WTC11 (cell line): Measurements from ENCODE around the gene HIPK3. TPM values are rescaled to one million over a fixed set of nuclear protein-coding genes. Genes with fewer than 3 reads are reported as not detected.
"Not testable (repeated sequence)": the region's sequence is repeated elsewhere in the genome, so short reads cannot be mapped to it uniquely, and the experiment has no call there.

Experiments
- ATAC-seq: fragments of 200-7000 bp; cut with Tn5 transposase; 2 replicates; pipeline ENCODE4 v1.10.0; 2021; ENCODE audit warnings: mild to moderate bottlenecking, moderate library complexity
- CTCF ChIA-PET: fragments of 300-600 bp; sonication (Branson Sonifier 250); formaldehyde crosslinking; loops from one replicate; lab custom pipeline; 2021; ENCODE audit warnings: antibody characterized with exemption; lab: Charles Lee
- POLR2A ChIA-PET: fragments of 350-600 bp; sonication (Branson Sonifier 250); formaldehyde crosslinking; loops from one replicate; lab custom pipeline; 2021; ENCODE audit warnings: antibody characterized with exemption; lab: Charles Lee
- DNase-seq: peaks from one replicate; pipeline ENCODE4 v3.0.0; 2021; ENCODE audit warnings: low spot score
- H3K27ac Mint-ChIP-seq: 2 replicates; pipeline ENCODE4 v1.8.0; 2021; ENCODE audit warnings: mixed read lengths
- H3K27me3 Mint-ChIP-seq: 2 replicates; pipeline ENCODE4 v1.8.0; 2021; ENCODE audit warnings: low read depth, mild to moderate bottlenecking, moderate library complexity, mixed read lengths
- H3K36me3 Mint-ChIP-seq: 2 replicates; pipeline ENCODE4 v1.8.0; 2021; ENCODE audit warnings: mixed read lengths
- H3K4me1 Mint-ChIP-seq: 2 replicates; pipeline ENCODE4 v1.8.0; 2022; ENCODE audit warnings: mixed read lengths
- H3K4me3 Mint-ChIP-seq: 2 replicates; pipeline ENCODE4 v1.8.0; 2021; ENCODE audit warnings: mild to moderate bottlenecking, moderate library complexity, mixed read lengths
- H3K9me3 Mint-ChIP-seq: 2 replicates; pipeline ENCODE4 v1.8.0; 2021; ENCODE audit warnings: mixed read lengths
- FOXP1 ChIP-seq: sonication (generic); formaldehyde crosslinking; IDR thresholded peaks from 2 replicates; pipeline ENCODE4 v1.8.0; 2022; ENCODE audit warnings: missing genetic modification reagents, mild to moderate bottlenecking, moderate library complexity, borderline replicate concordance
- FOXP4 ChIP-seq: sonication (generic); formaldehyde crosslinking; IDR thresholded peaks from 2 replicates; pipeline ENCODE4 v1.8.0; 2022; ENCODE audit warnings: mild to moderate bottlenecking, missing genetic modification reagents
- GRHL2 ChIP-seq: fragments of 250-450 bp; sonication (Bioruptor Pico); IDR thresholded peaks from 2 replicates; pipeline ENCODE4 v1.8.0; 2022; ENCODE audit warnings: mild to moderate bottlenecking, moderate library complexity; ENCODE audit not compliant: insufficient replicate concordance, severe bottlenecking
- HMGA2 ChIP-seq: fragments of 250-450 bp; sonication (Bioruptor Pico); IDR thresholded peaks from 2 replicates; pipeline ENCODE4 v1.4.0; 2021; ENCODE audit warnings: mild to moderate bottlenecking, moderate library complexity
- KAT7 ChIP-seq: sonication (generic); formaldehyde crosslinking; IDR thresholded peaks from 2 replicates; pipeline ENCODE4 v1.8.1; 2023; ENCODE audit warnings: missing genetic modification reagents, mild to moderate bottlenecking, borderline replicate concordance
- NFE2L1 ChIP-seq: sonication (generic); formaldehyde crosslinking; IDR thresholded peaks from 2 replicates; pipeline ENCODE4 v1.8.1; 2023; ENCODE audit warnings: missing genetic modification reagents
- NR3C1 ChIP-seq: sonication (generic); formaldehyde crosslinking; conservative IDR thresholded peaks from 2 replicates; pipeline ENCODE4 v1.8.1; 2023; ENCODE audit warnings: low read depth, mild to moderate bottlenecking, missing genetic modification reagents
- PREB ChIP-seq: sonication (generic); formaldehyde crosslinking; IDR thresholded peaks from 2 replicates; pipeline ENCODE4 v1.8.1; 2022; ENCODE audit warnings: mild to moderate bottlenecking, missing genetic modification reagents, moderate library complexity, borderline replicate concordance
- PRRX2 ChIP-seq: fragments of 250-450 bp; sonication (Bioruptor Pico); IDR thresholded peaks from 2 replicates; pipeline ENCODE4 v1.8.0; 2021; ENCODE audit warnings: mild to moderate bottlenecking
- SOX15 ChIP-seq: fragments of 250-450 bp; sonication (Bioruptor Pico); IDR thresholded peaks from 2 replicates; pipeline ENCODE4 v1.9.0; 2021; ENCODE audit warnings: mild to moderate bottlenecking
- STAT6 ChIP-seq: sonication (generic); formaldehyde crosslinking; conservative IDR thresholded peaks from 2 replicates; pipeline ENCODE4 v1.8.1; 2023; ENCODE audit warnings: mild to moderate bottlenecking, low read depth, missing genetic modification reagents, moderate library complexity
- TP53 ChIP-seq: sonication (generic); formaldehyde crosslinking; IDR thresholded peaks from 2 replicates; pipeline ENCODE4 v1.8.1; 2023; ENCODE audit warnings: mild to moderate bottlenecking, missing genetic modification reagents
- ZMAT4 ChIP-seq: fragments of 250-450 bp; sonication (Bioruptor Pico); IDR thresholded peaks from 2 replicates; pipeline ENCODE4 v1.9.0; 2021; ENCODE audit warnings: mild to moderate bottlenecking
- ZNF263 ChIP-seq: sonication (generic); formaldehyde crosslinking; IDR thresholded peaks from 2 replicates; pipeline ENCODE4 v1.8.1; 2022; ENCODE audit warnings: low read depth, mild to moderate bottlenecking, moderate library complexity, missing genetic modification reagents
- ZNF281 ChIP-seq: sonication (generic); formaldehyde crosslinking; IDR thresholded peaks from 2 replicates; pipeline ENCODE4 v1.8.0; 2023; ENCODE audit warnings: mild to moderate bottlenecking, missing genetic modification reagents
- ZNF423 ChIP-seq: fragments of 250-450 bp; sonication (Bioruptor Pico); IDR thresholded peaks from 2 replicates; pipeline ENCODE4 v2.1.2; 2022; ENCODE audit warnings: mild to moderate bottlenecking, moderate library complexity
- total RNA-seq: library from RNA; stranded (reverse); gene quantifications from 3 replicates; pipeline ENCODE4 v1.2.3, GENCODE V29; 2021

Gene HIPK3
- total RNA-seq, 1 experiment from 2014 or later: 24.1 TPM

GRCh38 chr11:33368475-33368874 is 111.3 kb downstream of the HIPK3 start:
- peak; percentile 56; the same call in 1 of the 2 replicates for TF ChIP-seq HMGA2 (CRISPR knock-in tag)
- TF ChIP-seq, all 79 proteins: peak for 1; not testable (repeated sequence) for 78
- POLR2A ChIA-PET, DNase-seq, CTCF ChIA-PET, H3K27me3 Mint-ChIP-seq, H3K4me1 Mint-ChIP-seq, ATAC-seq, H3K9me3 Mint-ChIP-seq, H3K4me3 Mint-ChIP-seq, H3K36me3 Mint-ChIP-seq, H3K27ac Mint-ChIP-seq: not testable (repeated sequence)

GRCh38 chr11:33368931-33369330 is 111.8 kb downstream of the HIPK3 start:
- ChIA-PET POLR2A (no interaction called here), CTCF (no interaction called here)
- H3K36me3 Mint-ChIP-seq: no peaks in the 10 kb centered on the region
- no peak for TF ChIP-seq NR3C1
- TF ChIP-seq TP53 (CRISPR knock-in tag): no peak
- no peak for TF ChIP-seq ZNF423
- TF ChIP-seq NFE2L1 (CRISPR knock-in tag): no peak
- no peak for TF ChIP-seq ZNF281 (CRISPR knock-in tag)
- TF ChIP-seq PREB (CRISPR knock-in tag): no peak
- TF ChIP-seq FOXP1 (CRISPR knock-in tag): no peak
- TF ChIP-seq ZMAT4 (CRISPR knock-in tag): no peak
- TF ChIP-seq ZNF263: no peak
- no peak for TF ChIP-seq STAT6 (CRISPR knock-in tag)
- no peak for TF ChIP-seq PRRX2 (CRISPR knock-in tag)
- TF ChIP-seq SOX15 (CRISPR knock-in tag): no peak
- no peak for TF ChIP-seq KAT7
- TF ChIP-seq FOXP4 (CRISPR knock-in tag): no peak
- TF ChIP-seq GRHL2 (CRISPR knock-in tag): no peak
- H3K4me1 Mint-ChIP-seq: peaks cover 12% of the 10 kb centered on the region
- ATAC-seq (no peak), DNase-seq (no peak)
- no peak overlapping the region for H3K27ac Mint-ChIP-seq
- peaks cover 5% of the 10 kb centered on the region for H3K27me3 Mint-ChIP-seq
- no peak overlapping the region for H3K4me3 Mint-ChIP-seq
- no peaks in the 10 kb centered on the region for H3K9me3 Mint-ChIP-seq
